HCT116 (cell line): ENCODE measurements around the gene ATG10. TPM values are rescaled to one million over a fixed set of nuclear protein-coding genes. Genes with fewer than 3 reads are reported as not detected.
"Not testable (repeated sequence)": the region's sequence is repeated elsewhere in the genome, so short reads cannot be mapped to it uniquely, and the experiment has no call there.

Experiments
- ATAC-seq: fragments of 200-7000 bp; cut with Tn5 transposase; 2 replicates; pipeline ENCODE4 v1.9.1; 2020; ENCODE audit warnings: mild to moderate bottlenecking, moderate library complexity
- BruUV-seq: library from RNA; stranded (reverse); fragments of 400-500 nt; replicated peaks from 2 replicates; lab custom pipeline; 2021; lab: Mats Ljungman, UMichigan
- CTCF ChIA-PET: fragments of 300-600 bp; sonication (Branson Sonifier 250); formaldehyde crosslinking; loops from one replicate; lab custom pipeline; 2021; ENCODE audit warnings: antibody characterized with exemption; lab: Charles Lee
- POLR2A ChIA-PET: fragments of 300-600, 350-600 bp; sonication (Branson Sonifier 250); formaldehyde crosslinking; loops from one replicate; lab custom pipeline; 2021; ENCODE audit warnings: antibody characterized with exemption; lab: Charles Lee
- RAD21 ChIA-PET, 2 experiments: fragments of 300-600 bp; sonication (Branson Sonifier 250); formaldehyde crosslinking; loops; one replicate each; lab custom pipeline; 2023; ENCODE audit warnings: low total read pairs in 2 of 2; ENCODE audit not compliant: uncharacterized antibody in 2 of 2, unreplicated experiment in 2 of 2, low non-redundant PET in 1 of 2; lab: Charles Lee
- DNase-seq: peaks from one replicate; pipeline ENCODE4 v3.0.0-alpha.2; 2010; ENCODE audit warnings: low read depth, low spot score
- H2AFZ ChIP-seq: fragments of 200-600 bp; shearing (Covaris generic), sonication (generic); 2 replicates; pipeline ENCODE4 v1.6.1; 2017; ENCODE audit warnings: low read depth, mixed run types, mixed read lengths, antibody characterized with exemption, low read length; ENCODE audit not compliant: poor library complexity, severe bottlenecking
- H3K27ac ChIP-seq: 2 replicates; pipeline ENCODE4 v1.5.1; 2012; ENCODE audit warnings: low read depth, low read length
- H3K27me3 ChIP-seq: fragments of 200-600 bp; sonication (generic); 2 replicates; pipeline ENCODE4 v1.6.1; 2016; ENCODE audit warnings: mixed run types, low read length, mixed read lengths; ENCODE audit not compliant: insufficient read depth
- H3K36me3 ChIP-seq, 2 experiments: fragments of 200-500 bp in 1 of 2; fragments of 200-600 bp in 1 of 2; sonication (Bioruptor generic) in 1 of 2; sonication (generic) in 1 of 2; 2 replicates each; pipeline versions ENCODE4 v1.5.1 to v1.6.1; 2014 to 2016; ENCODE audit warnings: low read length in 2 of 2, inconsistent platforms in 1 of 2, mixed read lengths in 1 of 2, mixed run types in 1 of 2; ENCODE audit not compliant: insufficient read depth in 2 of 2, control insufficient read depth in 1 of 2
- H3K4me1 ChIP-seq, 2 experiments: fragments of 200-600 bp in 1 of 2; sonication (generic) in 1 of 2; 2 replicates each; pipeline versions ENCODE4 v1.5.1 to v1.6.1; 2012 to 2017; ENCODE audit warnings: low read length in 2 of 2, inconsistent platforms in 1 of 2, mild to moderate bottlenecking in 1 of 2, mixed read lengths in 1 of 2, mixed run types in 1 of 2, moderate library complexity in 1 of 2; ENCODE audit not compliant: insufficient read depth in 2 of 2, control insufficient read depth in 1 of 2
- H3K4me2 ChIP-seq: fragments of 200-600 bp; sonication (generic); 2 replicates; pipeline ENCODE4 v1.6.1; 2017; ENCODE audit warnings: mixed run types, low read length, mixed read lengths
- H3K4me3 ChIP-seq, 2 experiments: fragments of 200-600 bp in 1 of 2; sonication (generic) in 1 of 2; replicated peaks in 1 of 2; 2 replicates each; pipeline ENCODE4 v1.5.1; 2011 to 2016; ENCODE audit warnings: low read length in 2 of 2, control low read depth in 1 of 2, low read depth in 1 of 2, mild to moderate bottlenecking in 1 of 2, mixed read lengths in 1 of 2, mixed run types in 1 of 2
- H3K79me2 ChIP-seq: fragments of 200-600 bp; sonication (generic); 2 replicates; pipeline ENCODE4 v1.6.1; 2017; ENCODE audit warnings: mild to moderate bottlenecking, mixed run types, low read length, moderate library complexity, mixed read lengths; ENCODE audit not compliant: insufficient read depth
- H3K9ac ChIP-seq: fragments of 200-600 bp; sonication (generic); 2 replicates; pipeline ENCODE4 v1.6.1; 2016; ENCODE audit warnings: low read length, mixed read lengths
- H3K9me2 ChIP-seq: fragments of 200-600 bp; sonication (generic), shearing (Covaris generic); 2 replicates; pipeline ENCODE4 v1.6.1; 2017; ENCODE audit warnings: mixed run types, mild to moderate bottlenecking, moderate library complexity; ENCODE audit not compliant: insufficient read depth
- H3K9me3 ChIP-seq, 2 experiments: fragments of 200-500 bp in 1 of 2; fragments of 200-600 bp in 1 of 2; sonication (Bioruptor generic) in 1 of 2; sonication (generic) in 1 of 2; 2 replicates each; pipeline ENCODE4 v1.6.1; 2014 to 2017; ENCODE audit warnings: low read length in 2 of 2, mixed read lengths in 2 of 2, inconsistent platforms in 1 of 2, low read depth in 1 of 2, mild to moderate bottlenecking in 1 of 2, mixed run types in 1 of 2, moderate library complexity in 1 of 2; ENCODE audit not compliant: control insufficient read depth in 1 of 2, insufficient read depth in 1 of 2
- H4K20me1 ChIP-seq: fragments of 200-600 bp; sonication (generic), shearing (Covaris generic); 2 replicates; pipeline ENCODE4 v1.6.1; 2017; ENCODE audit warnings: mixed run types, mild to moderate bottlenecking, moderate library complexity; ENCODE audit not compliant: insufficient read depth
- EGR1 ChIP-seq: IDR thresholded peaks from 2 replicates; pipeline ENCODE4 v1.6.1; 2012; ENCODE audit warnings: low read depth
- ELF1 ChIP-seq: IDR thresholded peaks from 2 replicates; pipeline ENCODE4 v1.6.1; 2012; ENCODE audit warnings: low read depth, borderline replicate concordance
- EZH2 ChIP-seq: fragments of 200-600 bp; sonication (generic); IDR thresholded peaks from 2 replicates; pipeline ENCODE4 v1.6.1; 2017; ENCODE audit warnings: antibody characterized with exemption, mixed run types
- EZH2phosphoT487 ChIP-seq: fragments of 200-600 bp; IDR thresholded peaks from 2 replicates; pipeline ENCODE4 v1.6.1; 2018; ENCODE audit warnings: antibody characterized with exemption, borderline replicate concordance
- JUND ChIP-seq: IDR thresholded peaks from 2 replicates; pipeline ENCODE4 v1.6.1; 2012
- POLR2AphosphoS5 ChIP-seq: IDR thresholded peaks from 2 replicates; pipeline ENCODE4 v1.6.1; 2011; ENCODE audit warnings: mild to moderate bottlenecking, low read depth, low read length, moderate library complexity
- RAD21 ChIP-seq: IDR thresholded peaks from 2 replicates; pipeline ENCODE4 v1.6.1; 2012; ENCODE audit warnings: low read depth, mild to moderate bottlenecking
- SIN3A ChIP-seq: IDR thresholded peaks from 2 replicates; pipeline ENCODE4 v1.6.1; 2012; ENCODE audit warnings: low read depth
- SP1 ChIP-seq: IDR thresholded peaks from 2 replicates; pipeline ENCODE4 v1.6.1; 2012; ENCODE audit warnings: low read depth
- SRF ChIP-seq: IDR thresholded peaks from 2 replicates; pipeline ENCODE4 v1.6.1; 2012; ENCODE audit warnings: low read depth
- TCF7L2 ChIP-seq: IDR thresholded peaks from 2 replicates; pipeline ENCODE4 v1.7.0; 2011; ENCODE audit warnings: borderline replicate concordance, inconsistent platforms; ENCODE audit not compliant: insufficient read depth, insufficient read length; ENCODE audit errors: extremely low read depth
- YY1 ChIP-seq: IDR thresholded peaks from 2 replicates; pipeline ENCODE4 v1.6.1; 2011; ENCODE audit warnings: low read length, low read depth, moderate library complexity, mild to moderate bottlenecking; ENCODE audit not compliant: insufficient replicate concordance; ENCODE audit errors: extremely low read depth
- ZFX ChIP-seq: fragments of 450-650 bp; IDR thresholded peaks from 2 replicates; pipeline ENCODE4 v1.6.1; 2017
- ZNF274 ChIP-seq: fragments of 200-500 bp; sonication (Bioruptor generic); IDR thresholded peaks from 2 replicates; pipeline ENCODE4 v1.6.1; 2014; ENCODE audit warnings: mild to moderate bottlenecking, low read depth, low read length, inconsistent platforms
- intact Hi-C: fragments of 100-400 bp; cut with micrococcal nuclease; formaldehyde crosslinking; loops from 2 replicates; pipeline ENCODE4 v1.10.0; 2022
- total RNA-seq: library from RNA; stranded (reverse); gene quantifications from one replicate; pipeline ENCODE4 v1.2.1, GENCODE V29; 2021; ENCODE audit not compliant: unreplicated experiment
- TF ChIP-seq, protein P1 (sequence below): IDR thresholded peaks from 2 replicates; pipeline ENCODE4 v1.6.1; 2012; ENCODE audit warnings: low read depth
- TF ChIP-seq, protein P2 (sequence below): IDR thresholded peaks from 2 replicates; pipeline ENCODE4 v1.6.1; 2012
- TF ChIP-seq, protein P3 (sequence below): IDR thresholded peaks from 2 replicates; pipeline ENCODE4 v1.6.1; 2012

Gene ATG10
- total RNA-seq, 1 experiment from 2014 or later = 9.4 TPM

DNA sequence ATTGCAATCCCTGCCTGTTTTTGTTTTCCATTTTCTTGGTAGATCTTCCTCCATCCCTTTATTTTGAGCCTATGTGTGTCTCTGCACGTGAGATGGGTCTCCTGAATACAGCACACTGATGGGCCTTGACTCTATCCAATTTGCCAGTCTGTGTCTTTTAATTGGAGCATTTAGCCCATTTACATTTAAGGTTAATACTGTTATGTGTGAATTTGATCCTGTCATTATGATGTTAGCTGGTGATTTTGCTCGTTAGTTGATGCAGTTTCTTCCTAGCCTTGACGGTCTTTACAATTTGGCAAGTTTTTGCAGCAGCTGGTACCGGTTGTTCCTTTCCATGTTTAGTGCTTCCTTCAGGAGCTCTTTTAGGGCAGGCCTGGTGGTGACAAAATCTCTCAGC, 42.8 kb downstream of the ATG10 start:
- H3K27me3 ChIP-seq, CTCF ChIA-PET, H3K4me3 ChIP-seq, DNase-seq, H3K79me2 ChIP-seq, H4K20me1 ChIP-seq, RAD21 ChIA-PET, H3K9ac ChIP-seq, H3K4me2 ChIP-seq, BruUV-seq, H3K9me2 ChIP-seq, H3K4me1 ChIP-seq, ATAC-seq, POLR2A ChIA-PET, H3K36me3 ChIP-seq, H3K9me3 ChIP-seq, intact Hi-C loops, H3K27ac ChIP-seq, H2AFZ ChIP-seq: not testable (repeated sequence)

DNA sequence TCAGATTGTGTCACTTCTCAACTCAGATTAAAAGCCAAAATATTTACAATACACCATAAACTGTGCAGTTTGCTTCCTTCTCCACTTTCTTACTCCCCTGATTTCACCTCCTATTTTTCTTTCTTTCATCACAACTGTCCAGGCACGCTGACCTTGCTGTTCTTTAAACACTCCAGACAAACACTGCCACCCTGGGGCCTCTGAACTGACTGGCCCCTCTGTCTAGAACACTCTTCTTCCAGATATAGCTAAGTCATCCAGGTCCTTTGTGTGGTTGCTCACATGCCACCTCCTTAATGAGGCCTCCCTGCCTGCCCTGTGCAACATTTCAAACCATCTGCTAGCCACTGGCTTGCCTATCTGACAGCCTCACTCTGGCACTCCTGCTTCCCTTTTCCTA, 46.6 kb downstream of the ATG10 start:
- Histone ChIP-seq H3K4me1 (no peaks in the 10 kb centered on the region), H3K36me3 (no peaks in the 10 kb centered on the region), H3K79me2 (no peaks in the 10 kb centered on the region), H3K27me3 (no peaks in the 10 kb centered on the region), H3K9ac (no peak overlapping the region), H3K4me3 (no peak overlapping the region), H3K4me2 (no peak overlapping the region), H3K9me3 (no peaks in the 10 kb centered on the region), H2AFZ (no peak overlapping the region), H4K20me1 (no peaks in the 10 kb centered on the region), H3K9me2 (no peaks in the 10 kb centered on the region), H3K27ac (no peak overlapping the region)
- TF ChIP-seq EZH2 (no peak), YY1 (no peak), RAD21 (no peak), POLR2AphosphoS5 (no peak), ZNF274 (no peak), EZH2phosphoT487 (no peak), TCF7L2 (no peak), EGR1 (no peak), SRF (no peak), SIN3A (no peak), ELF1 (no peak), SP1 (no peak), ZFX (no peak), JUND (no peak)
- TF ChIP-seq, protein P1, sequence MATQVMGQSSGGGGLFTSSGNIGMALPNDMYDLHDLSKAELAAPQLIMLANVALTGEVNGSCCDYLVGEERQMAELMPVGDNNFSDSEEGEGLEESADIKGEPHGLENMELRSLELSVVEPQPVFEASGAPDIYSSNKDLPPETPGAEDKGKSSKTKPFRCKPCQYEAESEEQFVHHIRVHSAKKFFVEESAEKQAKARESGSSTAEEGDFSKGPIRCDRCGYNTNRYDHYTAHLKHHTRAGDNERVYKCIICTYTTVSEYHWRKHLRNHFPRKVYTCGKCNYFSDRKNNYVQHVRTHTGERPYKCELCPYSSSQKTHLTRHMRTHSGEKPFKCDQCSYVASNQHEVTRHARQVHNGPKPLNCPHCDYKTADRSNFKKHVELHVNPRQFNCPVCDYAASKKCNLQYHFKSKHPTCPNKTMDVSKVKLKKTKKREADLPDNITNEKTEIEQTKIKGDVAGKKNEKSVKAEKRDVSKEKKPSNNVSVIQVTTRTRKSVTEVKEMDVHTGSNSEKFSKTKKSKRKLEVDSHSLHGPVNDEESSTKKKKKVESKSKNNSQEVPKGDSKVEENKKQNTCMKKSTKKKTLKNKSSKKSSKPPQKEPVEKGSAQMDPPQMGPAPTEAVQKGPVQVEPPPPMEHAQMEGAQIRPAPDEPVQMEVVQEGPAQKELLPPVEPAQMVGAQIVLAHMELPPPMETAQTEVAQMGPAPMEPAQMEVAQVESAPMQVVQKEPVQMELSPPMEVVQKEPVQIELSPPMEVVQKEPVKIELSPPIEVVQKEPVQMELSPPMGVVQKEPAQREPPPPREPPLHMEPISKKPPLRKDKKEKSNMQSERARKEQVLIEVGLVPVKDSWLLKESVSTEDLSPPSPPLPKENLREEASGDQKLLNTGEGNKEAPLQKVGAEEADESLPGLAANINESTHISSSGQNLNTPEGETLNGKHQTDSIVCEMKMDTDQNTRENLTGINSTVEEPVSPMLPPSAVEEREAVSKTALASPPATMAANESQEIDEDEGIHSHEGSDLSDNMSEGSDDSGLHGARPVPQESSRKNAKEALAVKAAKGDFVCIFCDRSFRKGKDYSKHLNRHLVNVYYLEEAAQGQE = no peak
- TF ChIP-seq, protein P2, sequence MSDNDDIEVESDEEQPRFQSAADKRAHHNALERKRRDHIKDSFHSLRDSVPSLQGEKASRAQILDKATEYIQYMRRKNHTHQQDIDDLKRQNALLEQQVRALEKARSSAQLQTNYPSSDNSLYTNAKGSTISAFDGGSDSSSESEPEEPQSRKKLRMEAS = no peak
- TF ChIP-seq, protein P3, sequence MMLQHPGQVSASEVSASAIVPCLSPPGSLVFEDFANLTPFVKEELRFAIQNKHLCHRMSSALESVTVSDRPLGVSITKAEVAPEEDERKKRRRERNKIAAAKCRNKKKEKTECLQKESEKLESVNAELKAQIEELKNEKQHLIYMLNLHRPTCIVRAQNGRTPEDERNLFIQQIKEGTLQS = no peak
- DNase-seq (no peak), ATAC-seq (no peak)
- intact Hi-C loops = no loop called here
- RAD21 ChIA-PET = no interaction called here
- POLR2A ChIA-PET = no interaction called here
- BruUV-seq = no TSS peak
- CTCF ChIA-PET = no interaction called here
